ENCODE results near the gene DAB2IP.
A peak's percentile ranks its signal among the peaks of the same experiment; 100 is the strongest.
"Not testable (repeated sequence)": the region's sequence is repeated elsewhere in the genome, so short reads cannot be mapped to it uniquely, and the experiment has no call there.

DAB2IP gene

GRCh38 chr9:121739971-121740370, 88.5 kb downstream of the DAB2IP start:
- Histone ChIP-seq H4K91ac (ENCODE audit: low read length) (no peak overlapping the region), H3K4me1 (ENCODE audit: control insufficient read depth, insufficient read depth, low read depth, low read length) (peaks cover 54% of the 10 kb centered on the region), H3K9me3 (ENCODE audit: control insufficient read depth, low read length) (no peaks in the 10 kb centered on the region), H2AK5ac (ENCODE audit: low read length, severe bottlenecking) (no peak overlapping the region), H3K79me1 (replicated peaks; ENCODE audit: low read length, poor library complexity, severe bottlenecking) (peaks cover 35% of the 10 kb centered on the region), H3K4ac (ENCODE audit: low read depth in 1 of 2, low read length in 2 of 2) (no peak overlapping the region), H2BK12ac (ENCODE audit: low read length in 2 of 2) (no peak overlapping the region), H3K18ac (ENCODE audit: low read depth in 1 of 2, low read length in 2 of 2) (no peak overlapping the region), H3K9ac (ENCODE audit: low read length) (no peak overlapping the region), H4K8ac (ENCODE audit: low read length) (no peak overlapping the region), H3K14ac (ENCODE audit: low read length in 2 of 2) (no peak overlapping the region), H2BK15ac (ENCODE audit: low read depth, poor library complexity, severe bottlenecking) (no peak overlapping the region), H2AFZ (ENCODE audit: low read depth, low read length) (no peak overlapping the region), H3K27ac (ENCODE audit: low read length, poor library complexity, severe bottlenecking) (no peak overlapping the region), H3K23ac (ENCODE audit: low read length in 2 of 2) (no peak overlapping the region), H2BK120ac (ENCODE audit: low read depth, low read length) (no peak overlapping the region), H3K36me3 (ENCODE audit: control insufficient read depth in 1 of 2, insufficient read depth in 2 of 2, low read depth in 1 of 2, low read length in 2 of 2) (peaks cover 0 to 7% of the 10 kb centered on the region in 2 experiments), H2BK5ac (ENCODE audit: low read depth, low read length, poor library complexity, severe bottlenecking) (no peak overlapping the region), H3K27me3 (ENCODE audit: control insufficient read depth in 1 of 2, insufficient read depth in 1 of 2, low read length in 2 of 2) (no peaks in the 10 kb centered on the region), H3K4me2 (ENCODE audit: low read length, poor library complexity, severe bottlenecking) (no peak overlapping the region), H3K4me3 (ENCODE audit: insufficient read depth in 1 of 2, low read depth in 1 of 2, low read length in 2 of 2) (no peak overlapping the region)
- WGBS: 81% methylated on average over 7 of the region's 7 CpGs
- DNase-seq: no peak

DNA sequence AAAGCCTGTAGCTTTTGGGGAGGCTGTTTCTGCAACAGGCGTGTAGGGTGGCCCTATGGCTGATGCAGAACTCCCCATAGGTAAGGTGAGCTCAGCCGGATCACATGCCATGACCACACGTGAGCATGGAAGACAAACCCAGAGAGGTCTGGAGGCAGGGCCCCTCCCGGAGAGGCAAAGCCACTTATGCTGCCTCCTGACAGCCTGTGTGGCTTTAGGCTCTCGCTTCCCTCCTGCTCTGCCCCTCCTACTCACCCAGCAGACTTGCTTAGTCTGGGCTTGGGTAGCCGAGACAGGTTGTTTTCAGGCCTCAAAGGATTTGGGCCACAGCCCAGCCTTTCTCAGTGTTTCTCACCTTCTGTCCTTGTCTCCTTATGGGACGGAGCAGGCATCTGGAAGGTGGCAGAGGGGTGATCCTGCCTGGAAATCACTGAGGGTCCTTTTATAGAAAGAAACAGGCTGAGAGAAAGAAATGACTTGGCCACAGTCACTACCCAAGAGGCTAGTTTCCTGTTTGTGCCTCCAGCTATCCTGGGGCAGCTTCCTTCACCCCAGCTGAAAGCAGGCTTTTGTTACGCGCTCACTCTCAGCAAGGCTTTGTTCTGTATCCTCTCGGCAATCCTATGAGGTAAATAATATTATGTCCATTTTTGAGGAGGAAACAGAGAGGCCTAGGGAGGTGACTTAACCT, 89.9 kb downstream of the DAB2IP start:
- H3K4me2 ChIP-seq (ENCODE audit: low read length, poor library complexity, severe bottlenecking): no peak overlapping the region
- no peak overlapping the region for H3K4me3 ChIP-seq (ENCODE audit: insufficient read depth in 1 of 2, low read depth in 1 of 2, low read length in 2 of 2)
- H3K4ac ChIP-seq (ENCODE audit: low read depth in 1 of 2, low read length in 2 of 2): no peak overlapping the region
- no peaks in the 10 kb centered on the region for H3K9me3 ChIP-seq (ENCODE audit: control insufficient read depth, low read length)
- H3K23ac ChIP-seq (ENCODE audit: low read length in 2 of 2): no peak overlapping the region
- H3K4me1 ChIP-seq (ENCODE audit: control insufficient read depth, insufficient read depth, low read depth, low read length): peaks cover 53% of the 10 kb centered on the region
- WGBS: 86% methylated on average over 10 of the region's 10 CpGs
- no peak overlapping the region for H3K27ac ChIP-seq (ENCODE audit: low read length, poor library complexity, severe bottlenecking)
- H3K79me1 ChIP-seq (replicated peaks; ENCODE audit: low read length, poor library complexity, severe bottlenecking): peaks cover 41% of the 10 kb centered on the region
- no peak overlapping the region for H2BK5ac ChIP-seq (ENCODE audit: low read depth, low read length, poor library complexity, severe bottlenecking)
- no peak overlapping the region for H3K18ac ChIP-seq (ENCODE audit: low read depth in 1 of 2, low read length in 2 of 2)
- no peak overlapping the region for H2AFZ ChIP-seq (ENCODE audit: low read depth, low read length)
- no peak overlapping the region for H2BK15ac ChIP-seq (ENCODE audit: low read depth, poor library complexity, severe bottlenecking)
- H3K14ac ChIP-seq (ENCODE audit: low read length in 2 of 2): no peak overlapping the region
- no peak overlapping the region for H4K91ac ChIP-seq (ENCODE audit: low read length)
- no peak overlapping the region for H3K9ac ChIP-seq (ENCODE audit: low read length)
- no peak overlapping the region for H2BK120ac ChIP-seq (ENCODE audit: low read depth, low read length)
- no peak overlapping the region for H4K8ac ChIP-seq (ENCODE audit: low read length)
- H2AK5ac ChIP-seq (ENCODE audit: low read length, severe bottlenecking): no peak overlapping the region
- H3K36me3 ChIP-seq (ENCODE audit: control insufficient read depth in 1 of 2, insufficient read depth in 2 of 2, low read depth in 1 of 2, low read length in 2 of 2): peaks cover 0 to 7% of the 10 kb centered on the region in 2 experiments
- DNase-seq: no peak
- no peaks in the 10 kb centered on the region for H3K27me3 ChIP-seq (ENCODE audit: control insufficient read depth in 1 of 2, insufficient read depth in 1 of 2, low read length in 2 of 2)
- no peak overlapping the region for H2BK12ac ChIP-seq (ENCODE audit: low read length in 2 of 2)

- not testable (repeated sequence) for H2BK12ac ChIP-seq (ENCODE audit: low read length in 2 of 2); H4K8ac ChIP-seq (ENCODE audit: low read length); H3K9me3 ChIP-seq (ENCODE audit: control insufficient read depth, low read length); H3K27ac ChIP-seq (ENCODE audit: low read length, poor library complexity, severe bottlenecking); H2BK120ac ChIP-seq (ENCODE audit: low read depth, low read length); H3K23ac ChIP-seq (ENCODE audit: low read length in 2 of 2); DNase-seq; H3K9ac ChIP-seq (ENCODE audit: low read length); H3K36me3 ChIP-seq (ENCODE audit: control insufficient read depth in 1 of 2, insufficient read depth in 2 of 2, low read depth in 1 of 2, low read length in 2 of 2); H2BK5ac ChIP-seq (ENCODE audit: low read depth, low read length, poor library complexity, severe bottlenecking); H3K4ac ChIP-seq (ENCODE audit: low read depth in 1 of 2, low read length in 2 of 2); H3K4me3 ChIP-seq (ENCODE audit: insufficient read depth in 1 of 2, low read depth in 1 of 2, low read length in 2 of 2); H3K14ac ChIP-seq (ENCODE audit: low read length in 2 of 2); H2AFZ ChIP-seq (ENCODE audit: low read depth, low read length); H2AK5ac ChIP-seq (ENCODE audit: low read length, severe bottlenecking); H3K27me3 ChIP-seq (ENCODE audit: control insufficient read depth in 1 of 2, insufficient read depth in 1 of 2, low read length in 2 of 2); H3K4me2 ChIP-seq (ENCODE audit: low read length, poor library complexity, severe bottlenecking); H3K18ac ChIP-seq (ENCODE audit: low read depth in 1 of 2, low read length in 2 of 2); H2BK15ac ChIP-seq (ENCODE audit: low read depth, poor library complexity, severe bottlenecking); H4K91ac ChIP-seq (ENCODE audit: low read length)
- WGBS: 85% methylated on average over 4 of the region's 4 CpGs
- peaks cover 50% of the 10 kb centered on the region for H3K4me1 ChIP-seq (ENCODE audit: control insufficient read depth, insufficient read depth, low read depth, low read length)
- peaks cover 43% of the 10 kb centered on the region for H3K79me1 ChIP-seq (replicated peaks; ENCODE audit: low read length, poor library complexity, severe bottlenecking)
Measured at GRCh38 chr9:121741919-121742283, 90.5 kb downstream of the DAB2IP start.

DNA sequence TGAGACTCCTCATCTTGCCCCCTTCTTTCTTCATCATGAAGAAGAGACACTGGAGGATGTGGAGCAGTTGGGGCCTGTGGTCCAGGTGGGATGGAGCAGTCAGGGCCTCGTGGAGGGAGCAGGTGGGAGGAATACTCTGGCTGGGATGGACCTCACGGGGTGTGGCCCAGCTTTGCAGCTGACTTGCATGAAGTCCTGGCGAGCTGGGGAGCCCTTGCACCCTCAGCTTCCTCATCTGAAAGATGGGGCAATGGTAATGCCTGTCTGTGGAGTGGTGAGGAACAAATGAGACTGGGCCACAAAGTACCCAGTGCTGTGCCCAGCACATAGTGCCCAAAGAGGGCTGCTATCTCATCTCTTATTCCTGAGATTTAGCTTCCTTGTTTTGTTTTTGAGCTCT, 91.5 kb downstream of the DAB2IP start:
- no peak overlapping the region for H2BK5ac ChIP-seq (ENCODE audit: low read depth, low read length, poor library complexity, severe bottlenecking)
- peak overlapping the region in 1 of 2 experiments; percentile 71 for H2BK12ac ChIP-seq (ENCODE audit: low read length in 2 of 2)
- H3K36me3 ChIP-seq (ENCODE audit: control insufficient read depth in 1 of 2, insufficient read depth in 2 of 2, low read depth in 1 of 2, low read length in 2 of 2): peaks cover 0 to 4% of the 10 kb centered on the region in 2 experiments
- H2BK15ac ChIP-seq (ENCODE audit: low read depth, poor library complexity, severe bottlenecking): no peak overlapping the region
- peak overlapping the region; percentile 30 for H4K91ac ChIP-seq (ENCODE audit: low read length)
- peaks cover 41% of the 10 kb centered on the region for H3K4me1 ChIP-seq (ENCODE audit: control insufficient read depth, insufficient read depth, low read depth, low read length)
- no peaks in the 10 kb centered on the region for H3K9me3 ChIP-seq (ENCODE audit: control insufficient read depth, low read length)
- no peak overlapping the region for H3K23ac ChIP-seq (ENCODE audit: low read length in 2 of 2)
- H4K8ac ChIP-seq (ENCODE audit: low read length): peak overlapping the region; percentile 8
- H2AK5ac ChIP-seq (ENCODE audit: low read length, severe bottlenecking): peak overlapping the region; percentile 33
- DNase-seq: no peak
- 72% methylated on average over 3 of the region's 3 CpGs for WGBS
- no peak overlapping the region for H2AFZ ChIP-seq (ENCODE audit: low read depth, low read length)
- H3K27me3 ChIP-seq (ENCODE audit: control insufficient read depth in 1 of 2, insufficient read depth in 1 of 2, low read length in 2 of 2): no peaks in the 10 kb centered on the region
- peak overlapping the region; percentile 3 for H3K27ac ChIP-seq (ENCODE audit: low read length, poor library complexity, severe bottlenecking)
- H3K4me3 ChIP-seq (ENCODE audit: insufficient read depth in 1 of 2, low read depth in 1 of 2, low read length in 2 of 2): peak overlapping the region in 1 of 2 experiments; percentile 78
- no peak overlapping the region for H3K14ac ChIP-seq (ENCODE audit: low read length in 2 of 2)
- H3K9ac ChIP-seq (ENCODE audit: low read length): peak overlapping the region; percentile 82
- peak overlapping the region; percentile 11 to 74 for H3K18ac ChIP-seq (ENCODE audit: low read depth in 1 of 2, low read length in 2 of 2)
- peaks cover 36% of the 10 kb centered on the region for H3K79me1 ChIP-seq (replicated peaks; ENCODE audit: low read length, poor library complexity, severe bottlenecking)
- peak overlapping the region; percentile 55 for H2BK120ac ChIP-seq (ENCODE audit: low read depth, low read length)
- no peak overlapping the region for H3K4me2 ChIP-seq (ENCODE audit: low read length, poor library complexity, severe bottlenecking)
- H3K4ac ChIP-seq (ENCODE audit: low read depth in 1 of 2, low read length in 2 of 2): peak overlapping the region in 1 of 2 experiments; percentile 37
